ENCODE measurements around the gene SERPINB3. TPM values are rescaled to one million over a fixed set of nuclear protein-coding genes. Genes with fewer than 3 reads are reported as not detected.
"Not testable (repeated sequence)": the region's sequence is repeated elsewhere in the genome, so short reads cannot be mapped to it uniquely, and the experiment has no call there.

SERPINB3 gene
- total and polyA plus RNA-seq, 2 donors: 2.6 to 47.5 TPM

DNA sequence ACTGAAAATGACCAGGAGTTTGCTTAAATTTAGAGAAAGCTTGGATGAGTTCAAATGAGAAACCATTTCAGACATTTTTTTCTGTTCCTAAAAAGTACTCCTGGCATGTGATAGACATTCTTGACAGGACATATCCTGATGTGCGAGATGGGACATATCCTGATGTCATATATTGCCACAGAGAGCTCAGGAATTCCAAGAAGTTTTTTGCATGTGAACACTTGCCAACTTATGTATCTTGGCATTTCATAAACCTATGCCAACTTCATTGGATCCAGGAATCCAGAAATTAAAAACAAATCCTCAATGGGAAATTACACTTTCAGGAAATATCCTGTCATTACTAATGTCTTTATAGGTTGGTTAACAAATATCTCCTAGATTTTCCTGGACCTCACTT, 2.9 kb upstream of the SERPINB3 start:
- no peaks in the 10 kb centered on the region for H3K36me3 ChIP-seq (ENCODE audit: control insufficient read depth in 2 of 2, insufficient read depth in 2 of 2, low read length in 1 of 2)
- H3K27me3 ChIP-seq (ENCODE audit: control insufficient read depth in 2 of 2, insufficient read depth in 1 of 2, low read length in 1 of 2): no peaks in the 10 kb centered on the region
- no peak overlapping the region for H3K27ac ChIP-seq (ENCODE audit: low read depth in 1 of 2, low read length in 1 of 2)
- no peaks in the 10 kb centered on the region for H3K4me1 ChIP-seq (ENCODE audit: control insufficient read depth in 2 of 2, insufficient read depth in 2 of 2, low read length in 2 of 2)
- H3K4me3 ChIP-seq (ENCODE audit: low read length in 2 of 2): no peak overlapping the region
- no peak for DNase-seq (ENCODE audit: low read depth in 6 of 9, low spot score in 9 of 9)
- H3K9me3 ChIP-seq (ENCODE audit: control insufficient read depth in 2 of 2, insufficient read depth in 1 of 2, low read length in 1 of 2): no peaks in the 10 kb centered on the region
- WGBS: 89% methylated on average over 1 of the region's 1 CpG

DNA sequence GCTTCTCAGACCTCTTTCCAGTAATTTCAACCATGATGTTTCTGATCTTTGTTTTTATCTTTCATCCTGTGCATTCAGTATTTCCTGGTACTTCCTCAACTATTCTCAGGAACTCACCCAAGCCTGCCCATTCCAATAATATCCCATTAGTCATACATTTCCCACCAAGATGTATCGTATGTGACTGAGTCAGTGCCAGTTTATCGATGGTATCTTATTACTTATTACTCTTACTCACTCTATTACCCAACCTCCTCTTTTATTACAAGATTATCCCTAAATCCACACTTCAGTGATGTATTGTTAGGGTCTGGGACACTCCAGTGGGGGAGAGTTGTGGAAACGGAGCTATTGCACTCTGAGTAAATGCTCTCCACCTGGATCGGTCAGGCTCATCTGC, 2.8 kb downstream of the SERPINB3 start:
- not testable (repeated sequence) for DNase-seq (ENCODE audit: low read depth in 6 of 9, low spot score in 9 of 9); H3K4me1 ChIP-seq (ENCODE audit: control insufficient read depth in 2 of 2, insufficient read depth in 2 of 2, low read length in 2 of 2); H3K27ac ChIP-seq (ENCODE audit: low read depth in 1 of 2, low read length in 1 of 2); H3K27me3 ChIP-seq (ENCODE audit: control insufficient read depth in 2 of 2, insufficient read depth in 1 of 2, low read length in 1 of 2); H3K36me3 ChIP-seq (ENCODE audit: control insufficient read depth in 2 of 2, insufficient read depth in 2 of 2, low read length in 1 of 2); H3K9me3 ChIP-seq (ENCODE audit: control insufficient read depth in 2 of 2, insufficient read depth in 1 of 2, low read length in 1 of 2); H3K4me3 ChIP-seq (ENCODE audit: low read length in 2 of 2)
- 95% methylated on average over 4 of the region's 4 CpGs for WGBS

DNA sequence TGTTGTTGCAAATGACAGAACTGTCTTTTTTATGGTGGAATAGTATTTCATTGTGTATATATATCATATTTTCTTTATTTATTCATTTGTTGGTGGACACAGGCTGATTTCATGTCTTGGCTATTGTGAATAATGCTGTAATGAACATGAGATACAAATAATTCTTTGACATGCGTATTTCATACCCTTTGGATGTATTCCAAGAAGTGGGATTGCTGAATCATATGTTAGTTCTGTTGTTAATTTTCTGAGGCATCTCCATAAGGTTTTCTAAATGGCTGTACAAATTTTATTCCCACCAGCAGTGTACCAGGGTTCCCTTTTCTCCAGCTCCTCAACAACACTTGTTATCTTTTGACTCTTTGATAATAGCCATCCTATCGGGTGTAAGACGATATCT, 11.4 kb downstream of the SERPINB3 start:
- H3K4me3 ChIP-seq (ENCODE audit: low read length in 2 of 2); H3K9me3 ChIP-seq (ENCODE audit: control insufficient read depth in 2 of 2, insufficient read depth in 1 of 2, low read length in 1 of 2); H3K36me3 ChIP-seq (ENCODE audit: control insufficient read depth in 2 of 2, insufficient read depth in 2 of 2, low read length in 1 of 2); DNase-seq (ENCODE audit: low read depth in 6 of 9, low spot score in 9 of 9); H3K27me3 ChIP-seq (ENCODE audit: control insufficient read depth in 2 of 2, insufficient read depth in 1 of 2, low read length in 1 of 2); H3K4me1 ChIP-seq (ENCODE audit: control insufficient read depth in 2 of 2, insufficient read depth in 2 of 2, low read length in 2 of 2); H3K27ac ChIP-seq (ENCODE audit: low read depth in 1 of 2, low read length in 1 of 2): not testable (repeated sequence)
- 92% methylated on average over 3 of the region's 3 CpGs for WGBS

DNA sequence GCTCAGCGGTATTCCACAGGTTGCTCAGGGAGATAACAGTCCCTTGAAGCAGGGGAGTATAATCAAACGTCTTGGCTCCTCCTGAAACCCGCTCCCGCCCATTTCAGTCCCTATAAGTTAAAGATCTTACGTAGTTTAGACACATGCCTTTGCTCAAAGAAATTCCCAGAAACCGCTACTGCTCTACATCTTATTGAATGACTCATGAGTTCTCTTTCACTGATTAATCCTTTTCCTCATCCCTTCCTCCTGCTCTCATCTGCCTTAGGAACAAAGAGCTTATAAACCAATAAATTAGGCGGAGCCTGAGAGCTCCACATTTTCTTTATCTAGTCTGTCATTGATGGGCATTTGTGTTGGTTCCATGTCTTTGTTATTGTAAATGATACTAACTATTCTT, 13.5 kb downstream of the SERPINB3 start:
- H3K27me3 ChIP-seq (ENCODE audit: control insufficient read depth in 2 of 2, insufficient read depth in 1 of 2, low read length in 1 of 2): no peaks in the 10 kb centered on the region
- DNase-seq (ENCODE audit: low read depth in 6 of 9, low spot score in 9 of 9): no peak
- H3K4me3 ChIP-seq (ENCODE audit: low read length in 2 of 2): no peak overlapping the region
- no peak overlapping the region for H3K27ac ChIP-seq (ENCODE audit: low read depth in 1 of 2, low read length in 1 of 2)
- H3K36me3 ChIP-seq (ENCODE audit: control insufficient read depth in 2 of 2, insufficient read depth in 2 of 2, low read length in 1 of 2): no peaks in the 10 kb centered on the region
- 80% methylated on average over 7 of the region's 7 CpGs for WGBS
- no peaks in the 10 kb centered on the region for H3K4me1 ChIP-seq (ENCODE audit: control insufficient read depth in 2 of 2, insufficient read depth in 2 of 2, low read length in 2 of 2)
- no peaks in the 10 kb centered on the region for H3K9me3 ChIP-seq (ENCODE audit: control insufficient read depth in 2 of 2, insufficient read depth in 1 of 2, low read length in 1 of 2)

DNA sequence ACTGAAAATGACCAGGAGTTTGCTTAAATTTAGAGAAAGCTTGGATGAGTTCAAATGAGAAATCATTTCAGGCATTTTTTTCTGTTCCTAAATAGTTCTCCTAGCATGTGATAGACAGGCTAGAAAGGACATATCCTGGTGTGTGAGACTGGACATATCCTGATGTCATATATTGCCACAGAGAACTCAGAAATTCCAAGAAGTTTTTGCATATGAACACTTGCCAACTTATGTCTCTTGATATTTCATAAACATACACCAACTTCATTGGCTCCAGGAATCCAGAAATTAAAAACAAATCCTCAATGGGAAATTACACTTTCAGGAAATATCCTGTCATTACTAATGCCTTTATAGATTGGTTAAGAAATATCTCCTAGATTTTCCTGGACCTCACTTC, 14.8 kb downstream of the SERPINB3 start:
- no peak overlapping the region for H3K4me3 ChIP-seq (ENCODE audit: low read length in 2 of 2)
- no peaks in the 10 kb centered on the region for H3K36me3 ChIP-seq (ENCODE audit: control insufficient read depth in 2 of 2, insufficient read depth in 2 of 2, low read length in 1 of 2)
- H3K27ac ChIP-seq (ENCODE audit: low read depth in 1 of 2, low read length in 1 of 2): no peak overlapping the region
- DNase-seq (ENCODE audit: low read depth in 6 of 9, low spot score in 9 of 9): no peak
- H3K4me1 ChIP-seq (ENCODE audit: control insufficient read depth in 2 of 2, insufficient read depth in 2 of 2, low read length in 2 of 2): no peaks in the 10 kb centered on the region
- no peaks in the 10 kb centered on the region for H3K9me3 ChIP-seq (ENCODE audit: control insufficient read depth in 2 of 2, insufficient read depth in 1 of 2, low read length in 1 of 2)
- H3K27me3 ChIP-seq (ENCODE audit: control insufficient read depth in 2 of 2, insufficient read depth in 1 of 2, low read length in 1 of 2): no peaks in the 10 kb centered on the region

DNA sequence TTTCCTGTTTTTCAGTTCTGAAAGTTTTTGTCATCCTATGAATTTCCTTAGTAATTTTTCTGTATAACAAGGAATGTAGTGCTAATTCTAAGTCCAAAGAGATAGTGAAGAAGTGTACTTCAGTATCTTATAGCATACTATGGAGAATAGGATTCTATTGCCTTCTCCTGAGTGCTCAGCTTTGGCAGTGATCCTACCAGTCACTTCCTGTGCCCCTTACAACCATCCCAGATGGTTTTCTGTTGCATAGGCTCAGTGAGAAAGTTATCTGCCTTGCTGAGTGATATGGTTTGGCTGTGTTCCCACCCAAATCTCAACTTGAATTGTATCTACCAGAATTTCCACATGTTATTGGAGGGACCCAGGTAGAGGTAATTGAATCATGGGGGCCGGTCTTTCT, 17.0 kb downstream of the SERPINB3 start:
- not testable (repeated sequence) for H3K36me3 ChIP-seq (ENCODE audit: control insufficient read depth in 2 of 2, insufficient read depth in 2 of 2, low read length in 1 of 2); H3K4me3 ChIP-seq (ENCODE audit: low read length in 2 of 2); DNase-seq (ENCODE audit: low read depth in 6 of 9, low spot score in 9 of 9); H3K27me3 ChIP-seq (ENCODE audit: control insufficient read depth in 2 of 2, insufficient read depth in 1 of 2, low read length in 1 of 2); H3K9me3 ChIP-seq (ENCODE audit: control insufficient read depth in 2 of 2, insufficient read depth in 1 of 2, low read length in 1 of 2); H3K27ac ChIP-seq (ENCODE audit: low read depth in 1 of 2, low read length in 1 of 2); H3K4me1 ChIP-seq (ENCODE audit: control insufficient read depth in 2 of 2, insufficient read depth in 2 of 2, low read length in 2 of 2)
- 33% methylated on average over 1 of the region's 1 CpG for WGBS

DNA sequence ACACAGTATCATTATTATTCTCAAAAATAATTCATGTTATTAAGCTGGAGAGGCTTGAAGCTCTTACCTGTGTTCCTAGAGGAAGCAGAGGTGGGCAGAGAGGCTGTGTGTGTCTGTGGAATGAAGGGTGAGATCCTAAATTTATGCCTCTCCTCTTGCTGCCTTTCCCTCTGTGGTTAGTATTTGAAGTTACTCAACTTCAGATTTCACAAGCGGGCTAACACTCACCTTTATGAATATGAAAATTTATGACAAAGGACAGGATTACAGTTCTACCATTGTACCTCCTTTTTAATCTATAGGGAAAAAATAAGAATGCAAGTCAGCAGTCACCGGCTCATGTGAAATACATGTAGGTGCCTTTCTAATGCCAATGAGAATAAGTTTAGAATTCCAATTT, 17.6 kb downstream of the SERPINB3 start, which contains the start of gene SERPINB4:
SERPINB4 (minus strand) TSS at position 115 of the 400 bp plus-strand sequence. CDS start 679 bp downstream, outside the sequence.
- H3K4me1 ChIP-seq (ENCODE audit: control insufficient read depth in 2 of 2, insufficient read depth in 2 of 2, low read length in 2 of 2); H3K27me3 ChIP-seq (ENCODE audit: control insufficient read depth in 2 of 2, insufficient read depth in 1 of 2, low read length in 1 of 2); H3K36me3 ChIP-seq (ENCODE audit: control insufficient read depth in 2 of 2, insufficient read depth in 2 of 2, low read length in 1 of 2); H3K27ac ChIP-seq (ENCODE audit: low read depth in 1 of 2, low read length in 1 of 2); H3K9me3 ChIP-seq (ENCODE audit: control insufficient read depth in 2 of 2, insufficient read depth in 1 of 2, low read length in 1 of 2); DNase-seq (ENCODE audit: low read depth in 6 of 9, low spot score in 9 of 9); H3K4me3 ChIP-seq (ENCODE audit: low read length in 2 of 2): not testable (repeated sequence)
- WGBS: 90% methylated on average over 1 of the region's 2 CpGs

DNA sequence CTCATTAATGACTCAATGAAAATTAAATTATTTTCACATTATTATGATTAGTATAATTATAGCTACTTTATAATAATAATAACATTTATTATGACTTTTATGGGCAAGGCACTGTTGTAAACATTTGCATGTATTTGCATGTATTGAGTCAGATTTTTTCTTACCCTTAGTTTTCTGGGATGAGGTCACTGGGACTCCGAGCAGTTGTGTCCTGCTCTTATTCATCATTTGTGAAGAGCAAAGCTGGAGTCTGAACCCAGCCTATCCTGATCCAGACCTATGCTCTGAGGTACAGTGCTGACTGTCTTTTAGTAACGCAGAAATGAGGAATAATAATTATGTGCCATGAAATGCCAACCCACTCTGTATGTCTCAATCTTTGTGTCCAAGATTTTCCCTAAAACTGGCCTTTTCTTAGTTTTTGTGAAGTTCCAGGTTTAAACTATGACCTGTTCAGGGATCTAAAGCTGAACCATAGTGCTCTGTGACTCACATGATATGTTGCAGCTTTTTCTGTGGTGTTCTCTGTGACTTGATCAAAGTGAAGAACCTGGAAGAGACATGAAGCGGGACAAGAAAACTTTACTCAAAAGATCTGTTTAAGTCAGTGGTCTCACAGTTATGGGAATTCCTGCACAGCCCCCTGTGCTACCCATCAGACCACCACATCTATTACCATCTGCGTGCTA, 18.9 kb downstream of the SERPINB3 start:
- H3K27ac ChIP-seq (ENCODE audit: low read depth in 1 of 2, low read length in 1 of 2); DNase-seq (ENCODE audit: low read depth in 6 of 9, low spot score in 9 of 9); H3K9me3 ChIP-seq (ENCODE audit: control insufficient read depth in 2 of 2, insufficient read depth in 1 of 2, low read length in 1 of 2); H3K4me1 ChIP-seq (ENCODE audit: control insufficient read depth in 2 of 2, insufficient read depth in 2 of 2, low read length in 2 of 2); H3K4me3 ChIP-seq (ENCODE audit: low read length in 2 of 2); H3K36me3 ChIP-seq (ENCODE audit: control insufficient read depth in 2 of 2, insufficient read depth in 2 of 2, low read length in 1 of 2); H3K27me3 ChIP-seq (ENCODE audit: control insufficient read depth in 2 of 2, insufficient read depth in 1 of 2, low read length in 1 of 2): not testable (repeated sequence)
- WGBS: 94% methylated on average over 4 of the region's 4 CpGs

DNA sequence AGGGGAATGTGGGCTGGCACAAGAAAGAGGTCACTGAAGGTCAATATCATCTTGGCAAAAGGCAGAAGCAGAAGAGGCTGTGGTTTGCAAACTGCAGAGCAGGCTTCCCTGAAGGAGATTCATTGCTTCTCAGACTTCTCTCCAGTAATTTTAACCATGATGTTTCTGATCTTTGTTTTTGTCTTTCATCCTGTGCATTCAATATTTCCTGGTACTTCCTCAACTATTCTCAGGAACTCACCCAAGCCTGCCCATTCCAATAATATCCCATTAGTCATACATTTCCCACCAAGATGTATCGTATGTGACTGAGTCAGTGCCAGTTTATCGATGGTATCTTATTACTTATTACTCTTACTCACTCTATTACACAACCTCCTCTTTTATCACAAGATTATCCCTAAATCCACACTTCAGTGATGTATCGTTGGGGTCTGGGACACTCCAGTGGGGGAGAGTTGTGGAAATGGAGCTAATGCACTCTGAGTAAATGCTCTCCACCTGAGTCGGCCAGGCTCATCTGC, 20.5 kb downstream of the SERPINB3 start:
- H3K27me3 ChIP-seq (ENCODE audit: control insufficient read depth in 2 of 2, insufficient read depth in 1 of 2, low read length in 1 of 2); H3K9me3 ChIP-seq (ENCODE audit: control insufficient read depth in 2 of 2, insufficient read depth in 1 of 2, low read length in 1 of 2); H3K4me1 ChIP-seq (ENCODE audit: control insufficient read depth in 2 of 2, insufficient read depth in 2 of 2, low read length in 2 of 2); DNase-seq (ENCODE audit: low read depth in 6 of 9, low spot score in 9 of 9); H3K27ac ChIP-seq (ENCODE audit: low read depth in 1 of 2, low read length in 1 of 2); H3K4me3 ChIP-seq (ENCODE audit: low read length in 2 of 2); H3K36me3 ChIP-seq (ENCODE audit: control insufficient read depth in 2 of 2, insufficient read depth in 2 of 2, low read length in 1 of 2): not testable (repeated sequence)
- WGBS: 95% methylated on average over 4 of the region's 4 CpGs
